Neutrophil (primary cell): Measurements from ENCODE around the gene ANGPTL4.

Experiments
- H3K27ac ChIP-seq: fragments of 200-600 bp; sonication (generic); 2 replicates; pipeline ENCODE4 v1.5.1; 2016; ENCODE audit warnings: mild to moderate bottlenecking, moderate library complexity
- H3K27me3 ChIP-seq: fragments of 200-600 bp; sonication (generic); 2 replicates; pipeline ENCODE4 v1.6.0; 2016; ENCODE audit warnings: mild to moderate bottlenecking
- H3K36me3 ChIP-seq: fragments of 200-600 bp; sonication (generic); 2 replicates; pipeline ENCODE4 v1.5.1; 2017
- H3K4me1 ChIP-seq, 2 experiments: fragments of 200-600 bp in 1 of 2; sonication (generic) in 1 of 2; 1 replicate in 1 of 2; 2 replicates in 1 of 2; pipeline versions ENCODE4 v1.5.1 to v1.6.1; 2013 to 2016; ENCODE audit warnings: low read depth in 1 of 2, low read length in 1 of 2, mild to moderate bottlenecking in 1 of 2, moderate library complexity in 1 of 2; ENCODE audit not compliant: control insufficient read depth in 1 of 2, insufficient read depth in 1 of 2
- H3K4me3 ChIP-seq, 2 experiments: fragments of 200-600 bp in 1 of 2; sonication (generic) in 1 of 2; 1 replicate in 1 of 2; 2 replicates in 1 of 2; pipeline ENCODE4 v1.5.1; 2013 to 2016; ENCODE audit warnings: low read depth in 1 of 2, low read length in 1 of 2, mild to moderate bottlenecking in 1 of 2, moderate library complexity in 1 of 2
- H3K9me3 ChIP-seq: fragments of 200-600 bp; sonication (generic); 2 replicates; pipeline ENCODE4 v1.5.1; 2016
- TF ChIP-seq, protein P1 (sequence below): fragments of 200-600 bp; sonication (generic); IDR thresholded peaks from 2 replicates; pipeline ENCODE4 v1.5.1; 2016; ENCODE audit warnings: antibody characterized with exemption

ANGPTL4 gene

DNA sequence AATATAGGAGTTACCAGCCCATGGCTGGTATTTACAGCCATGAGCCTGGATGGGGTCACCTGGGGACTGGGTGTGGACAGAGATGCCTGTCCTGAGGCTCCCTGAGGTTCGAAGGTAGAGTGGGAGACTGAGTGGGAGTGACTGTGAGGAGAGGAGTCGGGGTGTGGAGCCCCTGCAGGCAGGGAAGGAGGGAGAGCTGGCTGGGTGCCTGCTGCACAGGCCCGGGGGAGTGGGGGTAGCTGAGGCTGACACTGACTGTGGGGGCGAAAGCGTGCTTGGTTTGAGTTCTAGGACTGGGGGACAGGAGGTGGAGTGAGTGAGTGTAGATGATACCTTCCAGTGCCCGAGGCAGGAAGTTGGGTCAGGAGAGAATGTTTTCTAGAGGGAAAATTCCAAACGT, 33.3 kb downstream of the ANGPTL4 start:
- no peaks in the 10 kb centered on the region for H3K27me3 ChIP-seq
- no peak overlapping the region for H3K27ac ChIP-seq
- H3K36me3 ChIP-seq: peaks cover 39% of the 10 kb centered on the region
- peaks cover 1% of the 10 kb centered on the region in 2 experiments for H3K4me1 ChIP-seq
- TF ChIP-seq, protein P1, sequence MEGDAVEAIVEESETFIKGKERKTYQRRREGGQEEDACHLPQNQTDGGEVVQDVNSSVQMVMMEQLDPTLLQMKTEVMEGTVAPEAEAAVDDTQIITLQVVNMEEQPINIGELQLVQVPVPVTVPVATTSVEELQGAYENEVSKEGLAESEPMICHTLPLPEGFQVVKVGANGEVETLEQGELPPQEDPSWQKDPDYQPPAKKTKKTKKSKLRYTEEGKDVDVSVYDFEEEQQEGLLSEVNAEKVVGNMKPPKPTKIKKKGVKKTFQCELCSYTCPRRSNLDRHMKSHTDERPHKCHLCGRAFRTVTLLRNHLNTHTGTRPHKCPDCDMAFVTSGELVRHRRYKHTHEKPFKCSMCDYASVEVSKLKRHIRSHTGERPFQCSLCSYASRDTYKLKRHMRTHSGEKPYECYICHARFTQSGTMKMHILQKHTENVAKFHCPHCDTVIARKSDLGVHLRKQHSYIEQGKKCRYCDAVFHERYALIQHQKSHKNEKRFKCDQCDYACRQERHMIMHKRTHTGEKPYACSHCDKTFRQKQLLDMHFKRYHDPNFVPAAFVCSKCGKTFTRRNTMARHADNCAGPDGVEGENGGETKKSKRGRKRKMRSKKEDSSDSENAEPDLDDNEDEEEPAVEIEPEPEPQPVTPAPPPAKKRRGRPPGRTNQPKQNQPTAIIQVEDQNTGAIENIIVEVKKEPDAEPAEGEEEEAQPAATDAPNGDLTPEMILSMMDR: no peak
- no peak overlapping the region for H3K4me3 ChIP-seq
- no peaks in the 10 kb centered on the region for H3K9me3 ChIP-seq

DNA sequence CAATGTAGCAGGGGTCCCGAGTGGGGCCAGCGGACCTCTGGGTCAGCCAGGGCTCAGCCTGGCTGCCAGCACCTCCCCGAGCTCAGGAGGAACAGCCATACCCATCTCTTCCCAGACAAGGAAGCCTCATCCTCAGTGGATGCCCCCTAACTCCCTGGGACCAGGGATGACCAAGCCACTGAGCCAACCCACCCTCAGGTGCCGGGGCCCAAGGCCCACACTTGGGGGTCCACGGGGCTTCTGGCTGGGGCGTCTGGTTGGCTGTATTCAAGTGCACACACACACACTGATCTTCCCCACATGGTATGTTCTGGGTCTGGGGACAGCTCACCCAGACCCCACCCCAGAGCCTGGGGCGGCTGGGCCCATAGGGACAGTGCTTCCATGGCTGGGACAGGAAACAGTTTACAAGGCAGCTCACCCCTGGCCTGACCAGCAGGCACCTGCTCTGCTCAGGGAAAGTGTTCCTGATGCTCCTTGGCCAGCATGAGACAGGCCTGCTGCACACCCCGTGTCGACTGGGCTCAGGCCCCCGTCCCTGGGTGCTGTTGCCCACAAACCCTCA, 33.9 kb downstream of the ANGPTL4 start:
- TF ChIP-seq, protein P1: no peak
- Histone ChIP-seq H3K4me3 (no peak overlapping the region), H3K4me1 (no peaks in the 10 kb centered on the region)

DNA sequence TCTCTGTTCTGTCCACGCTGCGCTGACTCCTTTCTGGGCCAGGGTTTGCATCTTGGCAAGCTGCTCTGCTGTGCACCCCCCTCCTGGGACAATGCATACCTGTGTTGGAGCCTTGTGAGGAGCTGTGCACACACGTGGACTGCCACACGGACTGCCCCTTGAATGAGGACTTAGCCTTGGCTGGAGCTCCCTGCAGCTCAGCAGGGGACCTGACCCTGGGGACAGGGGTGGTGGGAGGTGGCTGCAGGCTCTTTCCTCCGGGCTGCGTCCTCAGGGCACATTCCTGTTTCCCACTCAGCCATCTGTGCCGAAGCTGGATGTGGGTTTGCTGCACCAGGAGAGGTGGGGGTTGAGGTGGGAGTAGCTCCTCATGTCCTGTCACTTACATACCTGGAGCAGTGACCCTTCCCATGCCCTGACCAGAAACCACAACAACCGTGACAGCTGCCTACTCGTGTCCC, 34.4 kb downstream of the ANGPTL4 start:
- no peaks in the 10 kb centered on the region for H3K9me3 ChIP-seq
- no peak overlapping the region for H3K4me3 ChIP-seq
- TF ChIP-seq, protein P1: no peak
- H3K27ac ChIP-seq: no peak overlapping the region
- H3K4me1 ChIP-seq: no peaks in the 10 kb centered on the region
- peaks cover 50% of the 10 kb centered on the region for H3K36me3 ChIP-seq
- H3K27me3 ChIP-seq: no peaks in the 10 kb centered on the region

More for the DNA sequence above, 33.9 kb downstream of the ANGPTL4 start:
- Histone ChIP-seq H3K27me3 (no peaks in the 10 kb centered on the region), H3K27ac (no peak overlapping the region), H3K9me3 (no peaks in the 10 kb centered on the region), H3K36me3 (peaks cover 45% of the 10 kb centered on the region)

DNA sequence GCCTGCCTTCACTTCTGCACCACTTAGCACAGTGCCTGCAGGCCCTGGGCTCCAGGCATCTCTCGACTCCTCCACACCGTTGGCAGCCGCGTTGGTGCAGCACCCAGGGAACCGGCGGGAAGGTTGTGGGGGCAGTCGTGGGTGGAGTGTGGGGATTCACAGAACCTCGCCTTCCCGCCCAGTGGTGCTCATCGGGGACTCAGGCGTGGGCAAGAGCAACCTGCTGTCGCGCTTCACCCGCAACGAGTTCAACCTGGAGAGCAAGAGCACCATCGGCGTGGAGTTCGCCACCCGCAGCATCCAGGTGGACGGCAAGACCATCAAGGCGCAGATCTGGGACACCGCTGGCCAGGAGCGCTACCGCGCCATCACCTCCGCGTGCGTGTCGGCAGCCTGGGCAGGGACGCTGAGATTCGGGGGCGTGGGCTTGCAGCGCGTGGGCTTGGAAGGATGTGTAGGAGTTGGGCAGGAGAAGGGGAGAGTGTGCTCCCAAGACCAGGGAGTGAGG, 35.8 kb downstream of the ANGPTL4 start:
- H3K27me3 ChIP-seq: no peaks in the 10 kb centered on the region
- TF ChIP-seq, protein P1: no peak
- H3K9me3 ChIP-seq: no peaks in the 10 kb centered on the region
- no peak overlapping the region for H3K4me3 ChIP-seq
- no peak overlapping the region for H3K27ac ChIP-seq
- no peaks in the 10 kb centered on the region for H3K4me1 ChIP-seq
- peaks cover 64% of the 10 kb centered on the region for H3K36me3 ChIP-seq

DNA sequence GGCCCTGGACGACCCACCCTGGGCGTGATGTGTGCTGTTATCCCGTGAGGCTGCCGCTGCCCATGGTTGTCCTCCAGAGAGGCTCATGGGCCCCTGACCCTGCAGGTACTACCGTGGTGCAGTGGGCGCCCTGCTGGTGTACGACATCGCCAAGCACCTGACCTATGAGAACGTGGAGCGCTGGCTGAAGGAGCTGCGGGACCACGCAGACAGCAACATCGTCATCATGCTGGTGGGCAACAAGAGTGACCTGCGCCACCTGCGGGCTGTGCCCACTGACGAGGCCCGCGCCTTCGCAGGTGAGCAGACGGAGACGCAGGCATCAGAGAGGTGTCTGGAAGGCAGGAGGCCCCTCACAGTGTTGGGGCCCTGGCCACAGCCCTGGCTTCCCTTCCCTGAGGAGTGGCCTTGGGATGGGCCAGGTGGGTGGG, 38.0 kb downstream of the ANGPTL4 start:
- no peak overlapping the region for H3K4me3 ChIP-seq
- TF ChIP-seq, protein P1: no peak
- H3K36me3 ChIP-seq: peaks cover 76% of the 10 kb centered on the region
- no peaks in the 10 kb centered on the region for H3K9me3 ChIP-seq
- no peak overlapping the region for H3K27ac ChIP-seq
- no peaks in the 10 kb centered on the region for H3K27me3 ChIP-seq
- H3K4me1 ChIP-seq: no peaks in the 10 kb centered on the region
